ENCODE results near the gene EEF1AKMT3. TPM values are rescaled to one million over a fixed set of nuclear protein-coding genes. Genes with fewer than 3 reads are reported as not detected.
A peak's percentile ranks its signal among the peaks of the same experiment; 100 is the strongest.

Gene EEF1AKMT3
- total and polyA plus RNA-seq, 9 of the 15 experiments (the other 6 are each of a cell fraction or from before 2014, with no cell fraction given), result 4.1 to 17.2 (median 7.9) TPM

DNA sequence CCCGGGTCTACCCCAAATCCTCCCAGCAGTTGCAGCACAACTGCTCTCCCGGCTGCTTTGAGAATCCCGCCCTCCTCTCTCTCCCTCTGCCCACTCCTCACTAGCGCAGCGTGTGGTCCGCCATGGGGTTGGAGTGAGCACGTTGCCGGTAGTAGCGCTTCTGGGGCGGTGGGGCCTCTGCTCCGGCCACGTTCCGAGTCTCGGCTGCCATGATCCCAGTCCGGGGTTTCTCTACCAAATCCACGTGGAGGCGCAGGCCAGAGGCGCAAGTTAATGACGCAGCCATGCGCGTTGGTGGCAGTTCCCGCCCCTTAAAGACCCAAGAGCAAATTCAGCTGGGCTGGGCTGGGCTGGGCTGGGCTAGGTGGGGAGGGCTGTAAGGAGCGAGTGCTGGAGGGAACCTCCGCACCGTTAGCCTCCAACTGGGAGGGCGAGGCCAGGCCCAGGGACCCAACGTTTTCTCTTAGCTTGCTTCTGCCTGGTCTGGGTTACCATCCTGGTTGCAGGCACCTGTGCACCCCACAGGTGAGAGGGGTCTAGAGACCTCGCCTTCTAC lies 463 bp upstream of the EEF1AKMT3 start, which contains the start of gene METTL1 (continued):
- TF ChIP-seq, protein P1, sequence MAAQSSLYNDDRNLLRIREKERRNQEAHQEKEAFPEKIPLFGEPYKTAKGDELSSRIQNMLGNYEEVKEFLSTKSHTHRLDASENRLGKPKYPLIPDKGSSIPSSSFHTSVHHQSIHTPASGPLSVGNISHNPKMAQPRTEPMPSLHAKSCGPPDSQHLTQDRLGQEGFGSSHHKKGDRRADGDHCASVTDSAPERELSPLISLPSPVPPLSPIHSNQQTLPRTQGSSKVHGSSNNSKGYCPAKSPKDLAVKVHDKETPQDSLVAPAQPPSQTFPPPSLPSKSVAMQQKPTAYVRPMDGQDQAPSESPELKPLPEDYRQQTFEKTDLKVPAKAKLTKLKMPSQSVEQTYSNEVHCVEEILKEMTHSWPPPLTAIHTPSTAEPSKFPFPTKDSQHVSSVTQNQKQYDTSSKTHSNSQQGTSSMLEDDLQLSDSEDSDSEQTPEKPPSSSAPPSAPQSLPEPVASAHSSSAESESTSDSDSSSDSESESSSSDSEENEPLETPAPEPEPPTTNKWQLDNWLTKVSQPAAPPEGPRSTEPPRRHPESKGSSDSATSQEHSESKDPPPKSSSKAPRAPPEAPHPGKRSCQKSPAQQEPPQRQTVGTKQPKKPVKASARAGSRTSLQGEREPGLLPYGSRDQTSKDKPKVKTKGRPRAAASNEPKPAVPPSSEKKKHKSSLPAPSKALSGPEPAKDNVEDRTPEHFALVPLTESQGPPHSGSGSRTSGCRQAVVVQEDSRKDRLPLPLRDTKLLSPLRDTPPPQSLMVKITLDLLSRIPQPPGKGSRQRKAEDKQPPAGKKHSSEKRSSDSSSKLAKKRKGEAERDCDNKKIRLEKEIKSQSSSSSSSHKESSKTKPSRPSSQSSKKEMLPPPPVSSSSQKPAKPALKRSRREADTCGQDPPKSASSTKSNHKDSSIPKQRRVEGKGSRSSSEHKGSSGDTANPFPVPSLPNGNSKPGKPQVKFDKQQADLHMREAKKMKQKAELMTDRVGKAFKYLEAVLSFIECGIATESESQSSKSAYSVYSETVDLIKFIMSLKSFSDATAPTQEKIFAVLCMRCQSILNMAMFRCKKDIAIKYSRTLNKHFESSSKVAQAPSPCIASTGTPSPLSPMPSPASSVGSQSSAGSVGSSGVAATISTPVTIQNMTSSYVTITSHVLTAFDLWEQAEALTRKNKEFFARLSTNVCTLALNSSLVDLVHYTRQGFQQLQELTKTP (IDR thresholded peaks at IDR 0.05; ENCODE audit: low read depth in 1 of 2, partially characterized antibody in 2 of 2), result peak; percentile 2 to 76
- TF ChIP-seq TEAD4 (IDR thresholded peaks at IDR 0.05; ENCODE audit: low read length) (no peak), TEAD4 (CRISPR knock-in tag; IDR thresholded peaks at IDR 0.05; ENCODE audit: borderline replicate concordance) (no peak), RBM25 (IDR thresholded peaks at IDR 0.05; ENCODE audit: low read depth, low read length, severe bottlenecking) (no peak), TCF7 (IDR thresholded peaks at IDR 0.05; ENCODE audit: borderline replicate concordance) (0 out of 2 replicates have a peak, but pooled peaks have one; percentile 42), LEF1 (IDR thresholded peaks at IDR 0.05) (peak; percentile 62; the same call in 1 of the 2 replicates), PCBP1 (IDR thresholded peaks at IDR 0.05; ENCODE audit: low read depth, low read length, poor library complexity, severe bottlenecking) (no peak), HDAC3 (IDR thresholded peaks at IDR 0.05; ENCODE audit: borderline replicate concordance, partially characterized antibody) (peak; percentile 71), SUPT5H (IDR thresholded peaks at IDR 0.05) (peak; percentile 95), ZNF41 (CRISPR knock-in tag; conservative IDR thresholded peaks at IDR 0.05) (no peak), FOXK1 (CRISPR knock-in tag; IDR thresholded peaks at IDR 0.05; ENCODE audit: borderline replicate concordance) (peak; percentile 65; the same call in 1 of the 2 replicates), SMARCB1 (IDR thresholded peaks at IDR 0.05; ENCODE audit: insufficient read length, low read depth) (no peak), ZNF12 (CRISPR knock-in tag; IDR thresholded peaks at IDR 0.05) (0 out of 2 replicates have a peak, but pooled peaks have one; percentile 29), POU5F1 (IDR thresholded peaks at IDR 0.05; ENCODE audit: borderline replicate concordance, low read depth, low read length, partially characterized antibody) (peak; percentile 30), NFIX (CRISPR knock-in tag; IDR thresholded peaks at IDR 0.05; ENCODE audit: low read depth) (no peak), GABPB1 (CRISPR knock-in tag; IDR thresholded peaks at IDR 0.05) (peak; percentile 57), SMARCC2 (IDR thresholded peaks at IDR 0.05; ENCODE audit: low read depth) (no peak)
- TF ChIP-seq, protein P2, sequence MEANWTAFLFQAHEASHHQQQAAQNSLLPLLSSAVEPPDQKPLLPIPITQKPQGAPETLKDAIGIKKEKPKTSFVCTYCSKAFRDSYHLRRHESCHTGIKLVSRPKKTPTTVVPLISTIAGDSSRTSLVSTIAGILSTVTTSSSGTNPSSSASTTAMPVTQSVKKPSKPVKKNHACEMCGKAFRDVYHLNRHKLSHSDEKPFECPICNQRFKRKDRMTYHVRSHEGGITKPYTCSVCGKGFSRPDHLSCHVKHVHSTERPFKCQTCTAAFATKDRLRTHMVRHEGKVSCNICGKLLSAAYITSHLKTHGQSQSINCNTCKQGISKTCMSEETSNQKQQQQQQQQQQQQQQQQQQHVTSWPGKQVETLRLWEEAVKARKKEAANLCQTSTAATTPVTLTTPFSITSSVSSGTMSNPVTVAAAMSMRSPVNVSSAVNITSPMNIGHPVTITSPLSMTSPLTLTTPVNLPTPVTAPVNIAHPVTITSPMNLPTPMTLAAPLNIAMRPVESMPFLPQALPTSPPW (CRISPR knock-in tag; IDR thresholded peaks at IDR 0.05), result peak; percentile 86
- TF ChIP-seq, protein P3, sequence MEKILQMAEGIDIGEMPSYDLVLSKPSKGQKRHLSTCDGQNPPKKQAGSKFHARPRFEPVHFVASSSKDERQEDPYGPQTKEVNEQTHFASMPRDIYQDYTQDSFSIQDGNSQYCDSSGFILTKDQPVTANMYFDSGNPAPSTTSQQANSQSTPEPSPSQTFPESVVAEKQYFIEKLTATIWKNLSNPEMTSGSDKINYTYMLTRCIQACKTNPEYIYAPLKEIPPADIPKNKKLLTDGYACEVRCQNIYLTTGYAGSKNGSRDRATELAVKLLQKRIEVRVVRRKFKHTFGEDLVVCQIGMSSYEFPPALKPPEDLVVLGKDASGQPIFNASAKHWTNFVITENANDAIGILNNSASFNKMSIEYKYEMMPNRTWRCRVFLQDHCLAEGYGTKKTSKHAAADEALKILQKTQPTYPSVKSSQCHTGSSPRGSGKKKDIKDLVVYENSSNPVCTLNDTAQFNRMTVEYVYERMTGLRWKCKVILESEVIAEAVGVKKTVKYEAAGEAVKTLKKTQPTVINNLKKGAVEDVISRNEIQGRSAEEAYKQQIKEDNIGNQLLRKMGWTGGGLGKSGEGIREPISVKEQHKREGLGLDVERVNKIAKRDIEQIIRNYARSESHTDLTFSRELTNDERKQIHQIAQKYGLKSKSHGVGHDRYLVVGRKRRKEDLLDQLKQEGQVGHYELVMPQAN (IDR thresholded peaks at IDR 0.05; ENCODE audit: borderline replicate concordance), result peak; percentile 100
- TF ChIP-seq, protein P4, sequence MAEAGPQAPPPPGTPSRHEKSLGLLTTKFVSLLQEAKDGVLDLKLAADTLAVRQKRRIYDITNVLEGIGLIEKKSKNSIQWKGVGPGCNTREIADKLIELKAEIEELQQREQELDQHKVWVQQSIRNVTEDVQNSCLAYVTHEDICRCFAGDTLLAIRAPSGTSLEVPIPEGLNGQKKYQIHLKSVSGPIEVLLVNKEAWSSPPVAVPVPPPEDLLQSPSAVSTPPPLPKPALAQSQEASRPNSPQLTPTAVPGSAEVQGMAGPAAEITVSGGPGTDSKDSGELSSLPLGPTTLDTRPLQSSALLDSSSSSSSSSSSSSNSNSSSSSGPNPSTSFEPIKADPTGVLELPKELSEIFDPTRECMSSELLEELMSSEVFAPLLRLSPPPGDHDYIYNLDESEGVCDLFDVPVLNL (CRISPR knock-in tag; IDR thresholded peaks at IDR 0.05; ENCODE audit: low read depth), result no peak

All from K562 (cell line).